HG03521 (cell line): ENCODE results near the gene NHP2.

ENCODE experiments used
- ATAC-seq: cut with Tn5 transposase; IDR thresholded peaks from one replicate; pipeline ENCODE4 v1.9.1; 2021; ENCODE audit warnings: mild to moderate bottlenecking, moderate library complexity; ENCODE audit not compliant: unreplicated experiment

The NHP2 gene

DNA sequence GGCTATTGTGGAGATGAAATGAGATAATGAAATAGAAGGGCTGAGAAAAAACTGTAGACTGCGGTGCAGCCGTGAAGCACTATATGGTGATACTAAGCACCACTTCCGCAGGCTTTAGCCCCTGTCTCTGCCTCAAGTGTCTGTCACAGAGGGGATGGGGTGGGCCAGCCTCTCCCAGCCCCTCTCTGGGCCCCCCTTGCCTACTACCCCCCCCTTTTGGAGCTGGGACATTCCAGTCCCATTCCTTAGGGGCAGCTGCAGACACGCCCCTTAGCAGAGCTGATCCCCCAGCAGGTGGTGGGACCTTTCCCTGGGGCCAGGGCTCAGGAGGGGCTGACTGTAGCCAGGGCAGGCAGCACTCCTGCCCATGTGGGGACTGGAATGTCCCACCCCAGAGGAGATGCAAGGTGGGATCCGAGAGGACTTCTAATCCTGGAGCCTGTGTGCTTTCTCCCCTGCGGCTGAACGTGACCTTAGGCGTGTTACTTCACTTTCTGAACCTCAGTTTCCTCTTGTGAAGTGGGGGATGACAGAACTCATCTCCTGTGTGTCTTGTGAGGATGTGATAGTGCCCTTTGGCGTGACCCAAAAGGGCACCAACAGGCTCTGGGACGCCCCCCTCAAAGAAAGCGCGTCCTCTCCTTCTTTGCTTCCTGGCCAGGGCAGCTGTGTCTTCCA, 38.4 kb downstream of the NHP2 start:
- ATAC-seq = no peak

DNA sequence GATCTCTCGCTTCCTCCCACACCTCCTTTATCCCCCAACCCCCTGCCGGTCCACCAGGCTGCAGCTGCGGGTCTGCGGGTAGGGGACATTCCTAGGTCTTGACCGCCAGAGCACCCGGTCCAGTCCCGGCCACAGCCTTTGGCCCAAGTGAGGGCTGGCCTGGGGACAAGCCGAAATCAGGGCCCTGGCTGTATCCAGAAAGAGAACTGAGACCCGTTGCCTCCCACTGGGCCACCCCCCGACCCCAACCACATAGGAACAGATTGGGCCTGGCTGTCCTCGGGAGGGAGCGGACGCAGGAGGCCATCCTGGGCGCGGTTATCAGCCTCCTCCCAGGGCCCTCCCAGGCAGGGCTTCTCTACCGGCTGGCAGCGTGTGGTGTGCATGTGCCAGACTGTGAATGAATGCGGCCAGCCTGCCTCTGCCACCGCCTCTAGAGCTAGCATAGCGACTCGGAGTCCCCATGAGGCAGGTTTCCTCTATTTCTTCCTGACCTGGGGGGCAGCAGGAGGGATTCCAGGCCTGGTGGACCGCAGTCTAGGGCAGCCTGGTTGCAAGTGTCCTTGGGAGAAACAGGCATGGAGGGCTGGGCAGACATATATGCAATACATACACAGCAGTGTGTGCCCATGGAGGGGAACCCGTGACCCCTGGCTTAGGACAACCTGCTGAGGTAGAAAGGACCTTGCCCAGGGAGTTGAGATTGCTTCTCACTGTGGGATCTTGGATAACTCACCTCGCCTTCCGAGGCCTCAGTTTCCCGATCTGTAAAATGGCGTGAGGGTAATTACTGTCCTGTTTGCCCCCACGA, 39.2 kb downstream of the NHP2 start:
- no peak for ATAC-seq

DNA sequence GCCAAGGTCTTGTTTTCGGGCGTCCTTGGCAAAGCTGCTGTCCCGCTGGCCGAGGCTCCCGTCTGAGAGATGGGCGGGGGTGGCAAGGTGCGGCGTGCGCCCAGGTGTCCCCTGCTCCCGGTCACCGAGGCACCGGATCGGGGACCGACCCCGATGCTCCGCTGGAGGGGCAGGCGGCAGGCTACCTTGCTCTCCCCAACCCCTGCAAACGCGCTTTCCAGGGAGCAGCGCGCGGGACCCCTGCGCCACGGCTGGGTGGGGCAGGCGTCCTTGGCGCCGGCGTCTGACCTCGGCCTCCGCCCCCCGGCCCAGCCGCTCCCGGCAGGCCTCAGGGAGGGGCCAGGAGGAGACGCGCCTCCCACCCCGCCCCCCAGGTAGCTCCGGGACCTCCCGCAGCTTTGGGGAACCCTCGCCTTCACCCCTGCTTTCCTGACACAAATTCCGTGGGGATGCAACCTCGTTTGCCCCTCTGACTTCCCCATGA, 39.8 kb downstream of the NHP2 start:
- ATAC-seq = peak; percentile 5

DNA sequence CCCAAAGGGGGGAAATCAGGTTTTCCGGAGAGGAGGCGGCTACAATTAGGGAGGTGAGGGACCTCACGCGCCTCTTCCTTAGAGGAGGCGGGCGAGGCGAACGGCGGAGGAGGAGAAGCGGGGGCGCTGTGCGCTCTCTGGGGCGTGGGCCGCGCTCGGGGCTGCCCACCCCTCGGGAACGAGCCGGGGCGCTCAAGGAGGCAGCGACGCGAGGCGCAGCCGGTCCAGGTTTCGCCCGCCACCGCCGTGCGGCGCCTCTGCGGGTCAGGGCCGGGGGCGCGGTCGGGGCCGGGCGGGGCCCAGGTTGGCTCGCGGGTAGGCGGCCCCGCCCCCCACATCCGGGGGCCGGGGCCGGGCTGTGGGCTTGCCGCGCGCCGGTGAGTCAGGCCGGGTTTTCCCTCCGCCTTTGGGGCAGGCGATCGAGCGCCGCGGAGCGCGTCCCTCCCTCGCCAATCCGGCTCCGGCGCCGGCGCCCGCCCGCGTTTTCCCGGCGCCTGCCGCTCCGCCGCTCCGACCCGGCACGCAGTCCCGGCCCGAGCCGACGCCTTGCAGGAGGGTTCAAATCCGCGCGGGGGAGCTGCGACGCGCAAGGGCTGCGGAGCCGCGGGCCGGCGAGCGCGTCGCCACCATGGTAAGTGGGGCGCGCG, 40.4 kb downstream of the NHP2 start, which contains the start of gene N4BP3:
Gene N4BP3, plus strand, starts transcription at position 392 of the 647 bp plus-strand sequence. CDS start 6,052 bp downstream, outside the sequence.
- peak; percentile 49 for ATAC-seq

DNA sequence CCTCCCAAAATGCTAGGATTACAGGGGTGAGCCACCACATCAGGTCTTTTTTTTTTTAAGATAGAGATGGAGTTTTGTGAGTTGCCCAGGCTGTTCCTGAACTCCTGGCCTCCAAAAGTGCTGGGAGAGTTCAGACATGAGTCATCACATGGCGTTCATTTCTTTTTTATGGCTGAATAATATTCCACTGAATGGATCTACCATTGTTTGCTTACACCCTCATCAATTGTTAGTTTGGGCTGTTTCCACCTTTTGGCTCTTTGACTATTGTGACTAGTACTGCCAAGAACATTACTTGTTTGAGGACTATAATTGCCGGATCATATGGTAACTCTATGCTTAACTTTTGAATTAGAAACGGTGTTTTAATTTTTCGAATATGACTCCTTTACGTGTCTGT, 41.1 kb downstream of the NHP2 start:
- ATAC-seq = no peak

DNA sequence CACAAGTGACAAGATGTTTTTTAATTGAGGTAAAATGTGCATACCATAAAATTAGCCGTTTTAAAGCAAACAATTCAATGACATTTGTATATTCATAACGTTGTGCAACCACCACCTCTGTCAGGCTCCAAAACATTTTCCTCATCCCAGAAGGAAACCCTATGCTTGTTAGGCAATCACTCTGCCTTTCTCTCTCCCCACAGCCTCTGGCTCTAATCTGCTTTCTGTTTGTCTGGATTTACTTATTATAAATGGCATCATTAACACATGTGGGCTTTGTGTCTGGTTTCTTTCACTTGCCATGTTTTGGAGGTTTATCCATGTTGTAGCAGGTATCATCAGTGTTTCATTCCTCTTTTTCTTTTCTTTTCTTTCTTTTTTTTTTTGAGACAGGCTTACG, 41.8 kb downstream of the NHP2 start:
- no peak for ATAC-seq

DNA sequence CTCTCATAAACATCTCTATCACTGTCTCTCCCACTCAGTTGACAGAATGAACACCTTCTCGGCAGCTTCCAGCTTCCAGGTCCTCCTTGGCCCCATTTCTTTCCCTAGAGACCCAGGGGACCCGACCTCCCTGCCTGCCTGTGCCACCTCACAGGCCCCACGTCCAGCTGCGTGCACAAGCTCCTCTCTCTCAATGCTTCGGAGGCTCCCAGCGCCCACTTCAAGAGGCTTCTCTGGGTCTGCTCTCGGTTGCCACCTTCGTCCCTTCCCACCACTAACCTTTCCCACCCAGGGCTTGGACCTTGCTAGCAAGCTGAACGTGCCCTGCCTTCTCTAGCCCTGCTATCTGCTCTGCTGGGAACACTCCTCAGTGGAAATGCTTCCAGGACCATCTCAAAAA, 43.2 kb downstream of the NHP2 start:
- no peak for ATAC-seq

DNA sequence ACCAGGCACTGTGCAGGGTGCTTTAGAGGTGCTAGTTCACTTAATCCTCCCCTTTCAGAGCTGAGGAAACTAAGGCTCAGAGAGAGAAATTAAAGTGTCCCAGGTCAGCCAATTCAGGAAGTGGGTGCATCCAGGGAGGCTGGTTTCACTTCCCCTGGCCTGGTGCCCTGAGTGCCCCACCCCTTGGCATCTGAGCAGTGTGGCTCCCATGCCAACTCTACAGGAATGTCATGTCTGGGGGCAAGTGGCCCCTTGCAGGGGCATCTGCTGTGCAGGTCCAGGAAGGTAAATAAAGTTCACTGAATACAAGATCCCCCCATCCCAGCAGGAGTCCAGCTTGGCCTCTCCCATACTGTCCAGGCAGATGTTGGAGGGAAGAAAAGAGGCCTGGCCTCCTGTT, 44.7 kb downstream of the NHP2 start:
- no peak for ATAC-seq

DNA sequence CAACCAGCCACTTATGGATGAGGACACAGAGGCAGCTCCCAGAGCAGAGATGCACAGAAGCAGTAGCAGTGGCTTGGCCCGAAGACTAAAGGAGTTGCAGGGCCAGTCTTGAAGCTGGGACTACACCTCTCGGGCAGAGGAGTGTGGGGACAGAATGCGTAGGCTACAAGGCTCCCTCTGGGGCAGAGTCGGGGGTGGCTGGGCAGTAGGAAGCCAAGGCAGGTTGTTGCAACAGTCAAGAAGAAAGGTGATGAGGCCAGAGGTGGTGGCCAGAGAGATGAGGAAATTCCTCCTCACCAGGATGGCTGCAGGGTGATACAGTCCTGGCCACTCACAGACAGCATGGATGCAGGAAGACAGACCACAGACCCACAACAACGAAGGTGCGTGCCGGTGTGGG, 45.2 kb downstream of the NHP2 start:
- no peak for ATAC-seq

DNA sequence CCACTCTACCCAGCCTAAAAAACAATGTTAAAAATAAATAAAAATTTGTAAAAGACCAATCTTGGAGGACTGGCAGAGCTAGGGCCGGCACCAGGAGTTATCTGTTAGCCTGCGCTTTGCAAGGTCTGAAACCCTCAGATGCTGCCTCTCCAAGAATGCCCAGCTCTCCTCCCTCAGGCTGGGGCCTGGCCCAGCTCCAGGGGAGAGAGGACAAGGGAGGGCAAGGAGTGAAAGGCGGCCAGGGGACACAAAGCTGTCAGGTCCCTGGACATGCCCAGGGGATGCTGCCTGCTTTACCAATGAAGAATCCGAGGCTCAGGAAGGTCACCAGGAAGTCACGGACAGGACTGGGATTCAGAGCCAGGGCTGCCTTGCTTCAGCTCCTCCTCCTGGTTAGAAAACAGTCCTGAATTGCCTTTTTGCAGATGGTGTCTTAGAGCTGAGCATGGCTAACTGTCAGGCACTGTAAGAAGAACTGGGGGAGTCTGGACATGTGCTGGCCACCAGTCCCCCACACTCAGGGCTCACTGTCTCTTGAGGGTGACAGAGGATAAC, 45.9 kb downstream of the NHP2 start:
- ATAC-seq = no peak

DNA sequence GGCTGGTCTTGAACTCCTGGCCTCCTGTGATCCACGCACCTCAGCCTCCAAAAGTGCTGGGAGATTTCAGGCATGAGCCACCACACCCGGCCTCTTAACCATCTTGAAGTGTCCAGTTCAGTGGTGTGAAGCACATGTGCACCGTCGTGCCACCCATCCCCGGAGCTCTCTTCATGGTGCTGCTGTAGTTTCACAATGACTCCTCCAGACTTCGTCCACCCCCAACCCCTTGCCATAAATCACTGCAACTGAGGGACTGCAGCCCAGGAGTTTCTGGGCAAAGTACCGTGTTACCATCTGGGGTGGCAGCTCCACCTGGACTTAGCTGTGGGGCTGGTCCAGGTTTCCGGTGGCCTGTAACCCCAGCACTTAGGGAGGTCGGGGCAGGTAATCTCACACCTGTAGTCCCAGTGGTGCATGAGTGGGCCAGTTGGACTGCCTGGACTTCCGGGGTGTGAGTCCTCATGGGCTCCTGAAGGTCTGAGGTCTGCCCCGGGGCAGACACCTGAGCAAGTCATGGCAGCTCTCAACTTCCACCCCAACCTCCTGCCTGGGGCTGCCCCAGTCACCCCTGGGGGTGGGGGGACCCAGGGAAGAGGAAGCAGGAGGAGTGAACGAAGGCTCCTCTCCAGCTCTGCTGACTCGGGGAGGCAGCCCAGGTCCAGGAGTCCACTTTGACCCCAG, 47.0 kb downstream of the NHP2 start:
- ATAC-seq = no peak

DNA sequence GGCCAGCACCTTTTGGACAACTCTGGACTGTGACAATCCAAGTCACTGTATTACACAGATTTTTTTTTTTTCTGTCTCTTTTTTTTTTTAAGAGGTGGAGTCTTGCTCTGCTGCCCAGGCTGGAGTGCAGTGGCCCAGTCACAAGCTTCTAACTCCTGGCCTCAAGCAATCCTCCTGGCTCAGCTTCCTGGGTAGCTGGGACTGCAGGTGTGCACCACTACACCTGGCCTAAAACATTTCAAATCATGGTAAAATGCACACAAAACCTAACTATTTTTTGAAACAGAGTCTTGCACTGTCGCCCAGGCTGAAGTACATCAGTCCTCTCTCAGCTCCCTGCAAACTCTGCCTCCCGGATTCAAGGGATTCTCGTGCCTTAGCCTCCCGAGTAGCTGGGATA, 47.6 kb downstream of the NHP2 start:
- no peak for ATAC-seq

DNA sequence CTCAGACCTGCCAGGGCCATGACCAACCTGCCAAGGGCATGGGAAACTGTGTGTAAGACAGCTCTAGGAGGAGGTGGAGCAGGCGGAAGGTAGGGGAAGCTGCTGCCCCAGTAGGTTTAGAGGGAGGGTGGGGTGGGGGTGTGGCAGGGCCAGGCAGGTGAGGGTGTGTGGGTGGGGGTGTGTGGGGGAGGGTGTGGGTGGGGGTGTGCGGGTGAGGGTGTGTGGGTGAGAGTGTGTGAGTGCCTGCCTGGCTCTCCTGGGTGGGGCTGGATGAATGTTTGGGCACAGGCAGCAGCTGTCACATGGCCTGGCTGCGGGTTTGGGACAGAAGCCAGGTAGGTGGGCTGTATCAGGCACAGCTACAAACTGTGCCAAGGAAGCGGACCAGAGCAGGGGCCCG, 49.2 kb downstream of the NHP2 start:
- ATAC-seq = no peak

DNA sequence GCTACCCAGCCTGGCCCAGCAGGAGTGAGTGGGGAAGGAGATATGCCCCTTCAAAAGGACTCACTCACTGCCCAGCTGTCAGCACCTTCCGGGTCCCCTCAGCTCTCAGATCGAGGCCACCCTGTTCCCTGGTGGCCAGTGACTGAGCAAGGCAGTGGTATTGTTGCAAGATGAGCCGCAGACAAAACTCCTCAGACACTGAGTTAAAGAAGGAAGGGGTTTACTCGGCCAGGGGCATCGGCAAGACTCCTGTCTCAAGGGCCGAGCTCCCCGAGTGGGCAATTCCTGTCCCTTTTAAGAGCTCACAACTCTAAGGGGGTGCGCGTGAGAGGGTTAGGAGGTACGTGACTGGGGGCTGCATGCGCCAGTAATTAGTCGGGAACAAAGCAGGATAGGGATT, 50.1 kb downstream of the NHP2 start:
- ATAC-seq = no peak
